ENCODE measurements around the gene LRRC74A. TPM values are rescaled to one million over a fixed set of nuclear protein-coding genes. Genes with fewer than 3 reads are reported as not detected.
A peak's percentile ranks its signal among the peaks of the same experiment; 100 is the strongest.

The LRRC74A gene
- total RNA-seq, 1 donor from 2014 or later, result not detected

DNA sequence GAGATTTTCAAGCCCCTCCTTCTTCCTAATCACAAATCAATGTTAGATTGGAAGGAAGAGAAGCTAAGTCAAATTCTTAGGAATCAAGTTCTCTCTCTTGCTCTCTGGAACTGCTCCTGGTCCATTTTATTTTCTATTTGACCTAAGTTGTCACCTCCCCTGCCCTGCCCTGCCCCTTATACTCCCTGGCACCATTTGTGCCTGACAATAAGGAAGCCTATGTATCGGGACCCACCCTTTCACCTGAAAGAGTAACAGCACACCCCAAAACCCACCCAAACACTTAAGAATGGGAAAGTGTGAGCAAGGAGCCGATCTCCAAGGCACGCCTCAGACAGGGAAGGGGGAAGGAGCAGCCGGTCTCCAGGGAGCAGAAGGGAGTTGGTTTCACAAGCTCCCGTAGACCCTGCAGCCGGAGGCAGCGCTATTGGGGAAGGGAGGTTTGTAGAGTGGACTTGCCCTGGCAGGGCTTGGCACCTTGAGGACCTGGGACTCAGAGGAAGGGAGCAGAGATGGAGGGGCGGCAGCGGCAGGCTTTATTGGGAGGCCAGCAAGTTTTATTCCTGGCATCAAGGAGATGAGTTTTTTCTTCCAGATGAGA lies 1.6 kb downstream of the LRRC74A start:
- Histone ChIP-seq H3K9ac (ENCODE audit: low read depth in 1 of 3, low read length in 3 of 3) (peak overlapping the region; percentile 50 to 81 (median 78)), H3K4me3 (ENCODE audit: low read length in 3 of 3) (peak overlapping the region; percentile 61 to 77 (median 71)), H3K27me3 (ENCODE audit: control insufficient read depth in 3 of 3, insufficient read depth in 3 of 3, low read length in 3 of 3) (no peaks in the 10 kb centered on the region), H3K4me1 (ENCODE audit: control insufficient read depth in 3 of 3, insufficient read depth in 3 of 3, low read length in 3 of 3) (peaks cover 21 to 23% (median 21%) of the 10 kb centered on the region in 3 donors), H3K36me3 (ENCODE audit: control insufficient read depth in 3 of 3, insufficient read depth in 3 of 3, low read length in 3 of 3) (no peaks in the 10 kb centered on the region), H3K9me3 (ENCODE audit: control insufficient read depth in 3 of 3, low read length in 3 of 3) (no peaks in the 10 kb centered on the region), H3K27ac (ENCODE audit: low read depth, low read length) (no peak overlapping the region)

DNA sequence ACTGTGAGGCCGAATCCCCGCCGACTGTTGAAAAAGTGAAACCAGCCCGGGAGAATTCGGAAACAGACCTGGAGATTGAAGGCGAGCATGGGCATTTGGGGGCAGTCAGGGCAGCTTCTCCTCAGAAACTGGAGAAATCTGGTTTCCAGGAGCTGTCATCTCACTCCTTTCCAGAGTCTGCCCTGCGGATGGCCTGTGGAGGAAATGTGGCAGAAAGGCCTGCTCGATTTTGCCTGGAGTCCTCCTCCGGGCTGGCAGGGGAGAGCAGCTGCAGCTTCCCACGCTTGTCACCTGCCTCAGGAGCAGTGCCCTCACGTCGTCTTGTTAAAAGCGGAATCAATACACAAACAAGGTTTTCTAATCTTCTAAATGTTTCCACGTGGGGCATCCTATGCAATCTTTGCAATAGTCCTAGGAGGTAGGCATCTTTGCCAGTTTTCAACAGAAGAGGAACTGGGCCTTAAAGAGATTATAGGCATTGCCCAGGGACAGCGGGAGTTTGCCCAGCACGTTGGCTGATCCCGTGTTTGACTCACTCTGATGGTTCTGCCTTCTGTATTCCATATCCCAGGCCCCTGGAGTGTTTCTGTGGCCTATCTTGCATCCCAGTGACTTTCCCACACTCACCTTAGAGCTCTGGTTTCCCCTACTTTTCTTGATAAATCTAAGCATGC lies 2.3 kb downstream of the LRRC74A start:
- no peaks in the 10 kb centered on the region for H3K9me3 ChIP-seq (ENCODE audit: control insufficient read depth in 3 of 3, low read length in 3 of 3)
- H3K4me1 ChIP-seq (ENCODE audit: control insufficient read depth in 3 of 3, insufficient read depth in 3 of 3, low read length in 3 of 3), result peaks cover 21 to 23% (median 21%) of the 10 kb centered on the region in 3 donors
- peak overlapping the region; percentile 61 to 77 (median 71) for H3K4me3 ChIP-seq (ENCODE audit: low read length in 3 of 3)
- H3K27me3 ChIP-seq (ENCODE audit: control insufficient read depth in 3 of 3, insufficient read depth in 3 of 3, low read length in 3 of 3), result no peaks in the 10 kb centered on the region
- H3K36me3 ChIP-seq (ENCODE audit: control insufficient read depth in 3 of 3, insufficient read depth in 3 of 3, low read length in 3 of 3), result no peaks in the 10 kb centered on the region
- peak overlapping the region; percentile 50 to 81 (median 78) for H3K9ac ChIP-seq (ENCODE audit: low read depth in 1 of 3, low read length in 3 of 3)
- no peak overlapping the region for H3K27ac ChIP-seq (ENCODE audit: low read depth, low read length)

DNA sequence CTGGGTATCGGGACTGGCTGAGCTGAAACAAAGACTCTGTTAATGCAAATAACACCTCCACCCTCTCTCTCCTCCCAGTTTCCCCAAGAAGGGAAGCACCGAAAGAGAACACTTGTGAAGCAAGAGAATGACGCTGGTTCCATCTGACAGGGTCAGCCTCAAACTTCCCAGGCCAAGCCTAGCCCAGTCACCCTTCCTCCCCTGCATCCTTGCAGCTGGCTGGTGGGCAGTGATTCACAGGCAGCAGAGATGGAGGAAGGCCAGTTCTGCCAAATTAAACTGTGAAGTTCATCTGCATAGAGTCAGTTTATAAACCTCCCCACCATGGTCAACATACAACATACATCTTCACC lies 2.8 kb downstream of the LRRC74A start:
- no peaks in the 10 kb centered on the region for H3K9me3 ChIP-seq (ENCODE audit: control insufficient read depth in 3 of 3, low read length in 3 of 3)
- H3K27me3 ChIP-seq (ENCODE audit: control insufficient read depth in 3 of 3, insufficient read depth in 3 of 3, low read length in 3 of 3), result no peaks in the 10 kb centered on the region
- peaks cover 21 to 23% (median 21%) of the 10 kb centered on the region in 3 donors for H3K4me1 ChIP-seq (ENCODE audit: control insufficient read depth in 3 of 3, insufficient read depth in 3 of 3, low read length in 3 of 3)
- H3K4me3 ChIP-seq (ENCODE audit: low read length in 3 of 3), result no peak overlapping the region
- peak overlapping the region in 1 of 3 donors; percentile 78 for H3K9ac ChIP-seq (ENCODE audit: low read depth in 1 of 3, low read length in 3 of 3)
- no peaks in the 10 kb centered on the region for H3K36me3 ChIP-seq (ENCODE audit: control insufficient read depth in 3 of 3, insufficient read depth in 3 of 3, low read length in 3 of 3)
- H3K27ac ChIP-seq (ENCODE audit: low read depth, low read length), result no peak overlapping the region

DNA sequence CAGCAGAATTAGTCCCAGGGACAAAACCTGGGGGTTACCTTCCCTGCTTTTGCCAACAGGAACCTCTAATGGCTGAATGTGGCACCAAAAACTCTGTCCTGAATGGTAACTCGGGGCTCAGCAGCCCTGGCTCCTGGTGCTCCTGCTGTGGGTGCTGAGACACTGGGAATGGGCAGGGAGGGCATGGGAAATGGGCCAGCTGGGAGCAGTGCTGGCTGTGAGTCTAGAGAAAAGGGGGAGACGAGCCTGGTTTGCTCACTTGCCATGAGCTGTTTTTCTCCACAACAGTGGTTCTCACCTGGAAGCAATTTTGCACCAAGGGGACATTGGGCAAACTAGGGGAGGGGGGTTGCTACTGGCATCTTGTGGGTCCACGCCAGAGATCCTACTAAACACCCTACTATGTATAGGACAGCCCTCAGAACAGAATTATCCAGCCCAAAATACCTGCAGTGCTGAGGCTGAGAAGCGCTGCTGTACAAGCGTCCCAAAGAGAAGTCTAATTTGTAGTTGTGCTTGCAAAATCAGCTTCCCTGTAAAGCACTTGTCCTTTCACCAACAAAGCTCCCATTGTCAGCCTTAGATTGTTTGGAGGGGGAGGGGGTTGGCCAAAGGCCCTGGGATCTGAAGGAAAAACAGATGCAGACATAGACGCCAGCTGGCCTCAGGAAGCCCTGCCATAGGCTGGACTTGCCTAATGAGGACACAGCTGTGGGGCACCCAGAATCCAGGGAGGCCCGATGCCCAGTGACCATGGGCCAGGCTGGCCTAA lies 3.6 kb downstream of the LRRC74A start:
- Histone ChIP-seq H3K4me1 (ENCODE audit: control insufficient read depth in 3 of 3, insufficient read depth in 3 of 3, low read length in 3 of 3) (peaks cover 21 to 23% (median 21%) of the 10 kb centered on the region in 3 donors), H3K36me3 (ENCODE audit: control insufficient read depth in 3 of 3, insufficient read depth in 3 of 3, low read length in 3 of 3) (no peaks in the 10 kb centered on the region), H3K27ac (ENCODE audit: low read depth, low read length) (peak overlapping the region; percentile 25), H3K4me3 (ENCODE audit: low read length in 3 of 3) (no peak overlapping the region), H3K27me3 (ENCODE audit: control insufficient read depth in 3 of 3, insufficient read depth in 3 of 3, low read length in 3 of 3) (peaks cover 0 to 3% (median 0%) of the 10 kb centered on the region in 3 donors), H3K9ac (ENCODE audit: low read depth in 1 of 3, low read length in 3 of 3) (no peak overlapping the region), H3K9me3 (ENCODE audit: control insufficient read depth in 3 of 3, low read length in 3 of 3) (no peaks in the 10 kb centered on the region)

DNA sequence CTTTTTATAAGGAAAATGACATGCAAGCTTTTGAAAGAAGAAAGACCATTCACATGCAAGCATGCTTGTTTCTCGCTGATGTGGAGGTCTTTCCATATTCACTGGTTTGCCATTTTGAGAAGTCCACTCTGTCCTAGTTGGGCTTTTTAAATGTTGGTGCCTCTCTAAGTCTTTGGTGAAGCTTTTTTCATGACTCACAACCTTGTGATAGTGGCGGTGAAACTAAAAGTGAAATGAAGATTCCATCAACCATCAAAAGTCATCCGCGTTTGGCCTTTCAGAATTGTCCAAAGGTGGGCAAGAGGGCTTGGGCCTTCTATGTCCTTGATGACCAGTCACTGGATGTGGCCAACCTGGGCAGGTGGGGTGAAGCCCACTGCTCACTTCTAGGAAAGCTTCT lies 4.3 kb downstream of the LRRC74A start:
- no peaks in the 10 kb centered on the region for H3K9me3 ChIP-seq (ENCODE audit: control insufficient read depth in 3 of 3, low read length in 3 of 3)
- peaks cover 21 to 23% (median 21%) of the 10 kb centered on the region in 3 donors for H3K4me1 ChIP-seq (ENCODE audit: control insufficient read depth in 3 of 3, insufficient read depth in 3 of 3, low read length in 3 of 3)
- H3K36me3 ChIP-seq (ENCODE audit: control insufficient read depth in 3 of 3, insufficient read depth in 3 of 3, low read length in 3 of 3), result no peaks in the 10 kb centered on the region
- H3K27me3 ChIP-seq (ENCODE audit: control insufficient read depth in 3 of 3, insufficient read depth in 3 of 3, low read length in 3 of 3), result peaks cover 0 to 3% (median 0%) of the 10 kb centered on the region in 3 donors
- no peak overlapping the region for H3K4me3 ChIP-seq (ENCODE audit: low read length in 3 of 3)
- no peak overlapping the region for H3K9ac ChIP-seq (ENCODE audit: low read depth in 1 of 3, low read length in 3 of 3)
- H3K27ac ChIP-seq (ENCODE audit: low read depth, low read length), result peak overlapping the region; percentile 25

DNA sequence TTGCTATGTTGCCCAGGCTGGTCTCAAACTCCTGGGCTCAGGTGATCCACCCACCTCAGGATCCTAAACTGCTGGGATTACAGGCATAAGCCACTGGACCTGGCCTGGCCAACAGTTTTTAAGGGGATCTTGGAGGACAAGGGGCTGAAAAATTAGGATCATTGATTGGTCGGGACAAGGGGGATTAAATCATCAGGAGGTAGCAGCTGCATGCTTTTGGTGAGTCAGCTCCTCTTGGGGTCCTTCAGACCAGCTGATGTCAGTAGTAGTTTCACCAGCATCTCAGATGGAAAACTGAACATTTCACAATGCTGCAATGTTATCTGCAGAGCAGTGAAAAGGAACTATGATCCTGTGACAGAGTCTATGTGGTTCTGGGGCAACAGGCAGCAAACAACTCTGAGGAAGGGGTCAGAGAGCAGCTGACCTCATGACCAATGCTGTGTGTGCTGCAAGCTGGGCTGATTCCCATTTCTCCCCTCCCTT lies 6.3 kb downstream of the LRRC74A start:
- H3K9me3 ChIP-seq (ENCODE audit: control insufficient read depth in 3 of 3, low read length in 3 of 3), result no peaks in the 10 kb centered on the region
- no peak overlapping the region for H3K27ac ChIP-seq (ENCODE audit: low read depth, low read length)
- no peaks in the 10 kb centered on the region for H3K36me3 ChIP-seq (ENCODE audit: control insufficient read depth in 3 of 3, insufficient read depth in 3 of 3, low read length in 3 of 3)
- no peak overlapping the region for H3K9ac ChIP-seq (ENCODE audit: low read depth in 1 of 3, low read length in 3 of 3)
- H3K27me3 ChIP-seq (ENCODE audit: control insufficient read depth in 3 of 3, insufficient read depth in 3 of 3, low read length in 3 of 3), result peaks cover 0 to 3% (median 0%) of the 10 kb centered on the region in 3 donors
- H3K4me3 ChIP-seq (ENCODE audit: low read length in 3 of 3), result no peak overlapping the region
- peaks cover 21 to 23% (median 21%) of the 10 kb centered on the region in 3 donors for H3K4me1 ChIP-seq (ENCODE audit: control insufficient read depth in 3 of 3, insufficient read depth in 3 of 3, low read length in 3 of 3)

DNA sequence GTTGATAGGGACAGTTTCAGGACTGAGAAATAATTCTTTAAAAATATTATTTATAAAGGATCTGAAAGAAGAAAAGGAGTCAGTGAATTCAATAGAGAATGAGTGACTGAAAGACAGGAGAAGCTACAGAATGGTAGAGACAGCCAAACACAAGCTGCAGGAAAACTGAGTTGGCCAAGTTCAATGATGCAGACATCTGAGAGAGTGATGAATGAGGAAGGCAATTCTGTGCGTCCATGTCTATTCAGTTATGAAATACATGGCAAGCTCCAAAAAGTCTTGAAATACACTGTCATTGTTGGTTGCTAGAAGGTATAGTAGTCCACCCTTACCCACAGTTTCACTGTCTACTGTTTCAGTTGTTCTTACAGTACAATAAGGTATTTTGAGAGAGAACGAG lies 6.8 kb downstream of the LRRC74A start:
- H3K27me3 ChIP-seq (ENCODE audit: control insufficient read depth in 3 of 3, insufficient read depth in 3 of 3, low read length in 3 of 3), result peaks cover 0 to 5% (median 0%) of the 10 kb centered on the region in 3 donors
- H3K4me3 ChIP-seq (ENCODE audit: low read length in 3 of 3), result no peak overlapping the region
- no peak overlapping the region for H3K9ac ChIP-seq (ENCODE audit: low read depth in 1 of 3, low read length in 3 of 3)
- no peak overlapping the region for H3K27ac ChIP-seq (ENCODE audit: low read depth, low read length)
- H3K9me3 ChIP-seq (ENCODE audit: control insufficient read depth in 3 of 3, low read length in 3 of 3), result no peaks in the 10 kb centered on the region
- H3K4me1 ChIP-seq (ENCODE audit: control insufficient read depth in 3 of 3, insufficient read depth in 3 of 3, low read length in 3 of 3), result peaks cover 17 to 19% (median 17%) of the 10 kb centered on the region in 3 donors
- H3K36me3 ChIP-seq (ENCODE audit: control insufficient read depth in 3 of 3, insufficient read depth in 3 of 3, low read length in 3 of 3), result no peaks in the 10 kb centered on the region

DNA sequence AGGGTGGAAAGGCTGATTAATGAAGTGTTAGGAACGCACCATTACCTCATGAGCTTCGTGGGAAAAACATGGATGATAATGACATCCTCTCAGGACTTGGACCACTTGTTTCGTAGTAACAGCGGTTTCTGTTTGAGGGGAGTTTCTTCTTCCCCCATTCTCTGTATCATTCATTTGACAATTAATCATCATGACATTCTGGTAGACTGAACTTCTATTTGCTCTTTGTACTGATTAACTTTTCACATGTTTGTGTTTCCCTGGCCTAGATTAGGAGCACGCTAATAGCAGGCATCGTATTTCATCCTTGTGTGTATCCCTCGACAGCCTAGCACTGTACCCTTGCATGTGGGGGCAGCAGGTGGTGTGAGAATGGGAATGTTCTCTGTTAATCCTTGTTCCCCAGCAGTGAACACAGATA lies 8.0 kb downstream of the LRRC74A start:
- no peak overlapping the region for H3K4me3 ChIP-seq (ENCODE audit: low read length in 3 of 3)
- H3K9ac ChIP-seq (ENCODE audit: low read depth in 1 of 3, low read length in 3 of 3), result no peak overlapping the region
- peaks cover 0 to 5% (median 0%) of the 10 kb centered on the region in 3 donors for H3K27me3 ChIP-seq (ENCODE audit: control insufficient read depth in 3 of 3, insufficient read depth in 3 of 3, low read length in 3 of 3)
- H3K9me3 ChIP-seq (ENCODE audit: control insufficient read depth in 3 of 3, low read length in 3 of 3), result no peaks in the 10 kb centered on the region
- H3K4me1 ChIP-seq (ENCODE audit: control insufficient read depth in 3 of 3, insufficient read depth in 3 of 3, low read length in 3 of 3), result peaks cover 5 to 8% (median 7%) of the 10 kb centered on the region in 3 donors
- no peaks in the 10 kb centered on the region for H3K36me3 ChIP-seq (ENCODE audit: control insufficient read depth in 3 of 3, insufficient read depth in 3 of 3, low read length in 3 of 3)
- no peak overlapping the region for H3K27ac ChIP-seq (ENCODE audit: low read depth, low read length)

DNA sequence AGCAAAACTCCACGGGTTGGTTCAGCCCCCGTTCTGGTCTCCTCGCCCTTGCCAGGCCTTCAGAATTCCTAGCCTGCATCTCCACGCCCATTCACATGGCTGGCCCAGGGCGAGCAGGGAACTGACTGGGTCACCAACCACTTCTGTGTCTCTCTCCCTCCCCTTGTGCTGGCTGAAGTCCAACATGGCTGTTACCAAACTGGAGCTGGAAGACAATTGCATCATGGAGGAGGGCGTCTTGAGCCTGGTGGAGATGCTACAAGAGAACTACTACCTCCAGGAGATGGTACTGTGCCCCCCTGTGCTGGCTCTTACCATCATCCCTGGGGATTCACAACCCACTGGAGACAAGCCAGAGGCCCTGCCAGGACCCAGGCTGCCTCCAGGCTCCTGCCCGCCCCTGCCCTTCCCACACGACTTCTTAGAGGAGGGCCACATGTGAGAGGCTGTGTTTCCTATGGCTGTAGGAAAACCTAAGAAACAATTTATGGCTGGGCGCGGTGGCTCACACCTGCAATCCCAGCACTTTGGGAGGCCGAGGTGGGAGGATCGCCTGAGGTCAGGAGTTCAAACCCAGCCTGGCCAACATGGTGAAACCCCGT lies 9.9 kb downstream of the LRRC74A start:
- Histone ChIP-seq H3K4me1 (ENCODE audit: control insufficient read depth in 3 of 3, insufficient read depth in 3 of 3, low read length in 3 of 3) (no peaks in the 10 kb centered on the region), H3K36me3 (ENCODE audit: control insufficient read depth in 3 of 3, insufficient read depth in 3 of 3, low read length in 3 of 3) (no peaks in the 10 kb centered on the region), H3K4me3 (ENCODE audit: low read length in 3 of 3) (no peak overlapping the region), H3K9ac (ENCODE audit: low read depth in 1 of 3, low read length in 3 of 3) (no peak overlapping the region), H3K27ac (ENCODE audit: low read depth, low read length) (no peak overlapping the region), H3K9me3 (ENCODE audit: control insufficient read depth in 3 of 3, low read length in 3 of 3) (no peaks in the 10 kb centered on the region), H3K27me3 (ENCODE audit: control insufficient read depth in 3 of 3, insufficient read depth in 3 of 3, low read length in 3 of 3) (peaks cover 0 to 5% (median 0%) of the 10 kb centered on the region in 3 donors)

Data from skeletal muscle tissue (tissue), 4 donors.